ENCODE measurements around the gene MDP1. TPM values are rescaled to one million over a fixed set of nuclear protein-coding genes. Genes with fewer than 3 reads are reported as not detected.

The MDP1 gene
- total RNA-seq, 1 donor from 2014 or later = 16.6 TPM

DNA sequence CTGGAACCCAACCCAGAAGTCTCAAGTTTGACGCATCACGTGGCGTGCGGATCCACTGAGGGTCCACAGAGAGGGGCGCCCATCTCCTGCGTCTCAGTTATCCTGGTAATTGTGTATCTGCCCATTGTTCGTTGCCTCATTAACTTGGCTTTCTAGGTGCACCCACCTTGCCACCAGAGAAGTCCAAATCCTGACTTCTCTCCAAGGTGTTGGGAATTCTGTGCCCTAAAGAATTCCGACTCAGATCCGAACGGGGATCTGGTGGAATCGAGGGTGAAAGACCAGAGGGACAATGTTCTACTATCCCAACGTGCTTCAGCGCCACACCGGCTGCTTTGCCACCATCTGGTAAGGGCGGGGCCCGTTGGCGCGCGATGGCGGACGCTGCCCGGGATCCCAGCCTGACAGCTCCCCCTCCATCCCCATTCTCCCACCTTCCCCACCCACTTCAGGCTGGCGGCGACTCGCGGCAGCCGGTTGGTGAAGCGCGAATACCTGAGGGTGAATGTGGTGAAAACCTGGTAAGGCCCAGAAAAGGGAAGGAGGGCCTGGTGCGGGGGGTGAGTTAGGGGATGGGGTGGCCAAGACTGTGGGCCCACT, 43.5 kb downstream of the MDP1 start:
- Histone ChIP-seq H3K36me3 (peaks cover 34% of the 10 kb centered on the region), H3K27me3 (ENCODE audit: low read depth) (no peaks in the 10 kb centered on the region), H3K4me1 (peaks cover 13% of the 10 kb centered on the region), H3K27ac (replicated peaks) (no peak overlapping the region), H3K4me3 (peak overlapping the region; percentile 56), H3K9me3 (replicated peaks) (no peaks in the 10 kb centered on the region)
- DNase-seq = no peak
- TF ChIP-seq, protein P1, sequence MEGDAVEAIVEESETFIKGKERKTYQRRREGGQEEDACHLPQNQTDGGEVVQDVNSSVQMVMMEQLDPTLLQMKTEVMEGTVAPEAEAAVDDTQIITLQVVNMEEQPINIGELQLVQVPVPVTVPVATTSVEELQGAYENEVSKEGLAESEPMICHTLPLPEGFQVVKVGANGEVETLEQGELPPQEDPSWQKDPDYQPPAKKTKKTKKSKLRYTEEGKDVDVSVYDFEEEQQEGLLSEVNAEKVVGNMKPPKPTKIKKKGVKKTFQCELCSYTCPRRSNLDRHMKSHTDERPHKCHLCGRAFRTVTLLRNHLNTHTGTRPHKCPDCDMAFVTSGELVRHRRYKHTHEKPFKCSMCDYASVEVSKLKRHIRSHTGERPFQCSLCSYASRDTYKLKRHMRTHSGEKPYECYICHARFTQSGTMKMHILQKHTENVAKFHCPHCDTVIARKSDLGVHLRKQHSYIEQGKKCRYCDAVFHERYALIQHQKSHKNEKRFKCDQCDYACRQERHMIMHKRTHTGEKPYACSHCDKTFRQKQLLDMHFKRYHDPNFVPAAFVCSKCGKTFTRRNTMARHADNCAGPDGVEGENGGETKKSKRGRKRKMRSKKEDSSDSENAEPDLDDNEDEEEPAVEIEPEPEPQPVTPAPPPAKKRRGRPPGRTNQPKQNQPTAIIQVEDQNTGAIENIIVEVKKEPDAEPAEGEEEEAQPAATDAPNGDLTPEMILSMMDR (IDR thresholded peaks at IDR 0.05; ENCODE audit: borderline replicate concordance) = no peak
- intact Hi-C loops (cut with micrococcal nuclease) = no loop called here

DNA sequence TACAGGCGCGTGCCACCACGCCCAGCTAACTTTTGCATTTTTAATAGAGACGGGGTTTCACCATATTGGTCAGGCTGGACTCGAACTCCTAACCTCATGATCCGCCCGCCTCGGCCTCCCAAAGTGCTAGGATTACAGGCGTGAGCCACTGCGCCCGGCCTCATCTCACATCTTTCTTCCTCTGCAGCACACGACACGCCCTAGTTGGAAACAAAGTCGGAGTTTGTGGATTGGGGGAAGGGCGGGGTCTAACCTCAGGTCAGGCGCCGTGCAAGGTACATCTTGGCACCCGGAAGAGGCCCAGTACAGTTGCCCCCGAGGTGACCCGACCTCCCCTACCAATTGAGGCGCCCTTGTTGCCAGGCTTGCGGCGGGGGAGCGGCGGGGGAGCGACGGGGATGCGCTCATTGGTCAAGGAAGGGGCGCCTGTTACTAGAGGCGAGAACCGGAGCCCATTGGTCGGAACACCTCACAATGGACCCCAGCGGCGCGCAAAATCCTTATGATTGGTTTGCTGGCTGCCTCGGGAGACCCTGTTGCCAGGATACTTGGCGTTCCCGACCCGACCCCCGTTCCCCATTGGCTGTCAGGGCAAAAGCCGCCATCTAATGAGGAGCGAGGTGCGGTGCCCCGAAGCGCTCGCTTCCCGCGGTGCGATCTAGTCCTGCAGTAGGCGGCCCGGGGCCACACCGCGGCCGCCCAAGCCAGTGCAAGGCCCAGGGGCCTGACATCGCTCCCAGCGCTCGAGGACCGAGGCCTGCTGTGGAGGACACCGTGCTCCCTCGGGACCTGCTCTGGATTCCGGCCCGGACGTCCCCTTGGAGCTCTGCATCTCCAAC, 44.2 kb downstream of the MDP1 start, which contains the start of gene REC8:
TSS of gene REC8 (plus strand) at position 659 of the 839 bp plus-strand sequence. CDS start 473 bp downstream, outside the sequence.
- Histone ChIP-seq H3K9me3 (replicated peaks) (no peaks in the 10 kb centered on the region), H3K4me1 (peaks cover 13% of the 10 kb centered on the region), H3K36me3 (peaks cover 34% of the 10 kb centered on the region), H3K27me3 (ENCODE audit: low read depth) (no peaks in the 10 kb centered on the region), H3K4me3 (peak within 1 kb of the TSS; percentile 56), H3K27ac (replicated peaks) (no peak within 1 kb of the TSS)
- TF ChIP-seq, protein P1 (IDR thresholded peaks at IDR 0.05; ENCODE audit: borderline replicate concordance) = no peak
- intact Hi-C loops (cut with micrococcal nuclease) = no loop called here
- DNase-seq = peak; percentile 61

DNA sequence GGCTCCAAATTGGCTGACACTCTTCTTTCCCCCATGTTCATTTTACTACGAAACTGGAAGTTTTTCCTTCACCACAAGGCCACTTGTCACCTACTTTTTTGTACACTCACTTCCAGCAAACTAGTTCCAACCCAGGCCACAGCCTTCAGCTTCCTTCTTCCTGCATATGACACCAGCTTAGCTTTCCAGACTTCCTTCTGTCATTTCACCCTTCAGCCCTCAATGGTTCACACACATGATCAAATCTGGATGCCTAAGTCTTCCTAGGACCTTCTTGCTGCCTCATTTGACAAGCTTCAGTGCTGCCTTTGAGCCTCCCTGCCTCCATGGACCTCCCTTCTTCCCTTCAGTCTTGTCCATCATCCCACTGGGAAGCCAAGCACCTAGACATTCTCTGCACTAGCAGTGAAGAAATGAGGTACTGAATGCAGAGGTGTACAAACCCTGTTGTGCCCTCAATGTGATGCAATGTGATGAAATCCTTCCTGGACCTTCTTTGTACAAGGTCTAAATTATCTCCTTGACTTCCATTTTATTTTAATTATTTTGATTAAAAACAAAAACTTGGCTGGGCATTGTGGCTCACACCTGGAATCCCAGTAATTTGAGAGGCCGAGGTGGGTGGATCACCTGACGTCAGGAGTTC, 48.3 kb downstream of the MDP1 start:
- peaks cover 34% of the 10 kb centered on the region for H3K4me1 ChIP-seq
- intact Hi-C loops (cut with micrococcal nuclease) = no loop called here
- H3K4me3 ChIP-seq = no peak overlapping the region
- TF ChIP-seq, protein P1 (IDR thresholded peaks at IDR 0.05; ENCODE audit: borderline replicate concordance) = no peak
- no peak for DNase-seq
- H3K27ac ChIP-seq (replicated peaks) = no peak overlapping the region
- peaks cover 67% of the 10 kb centered on the region for H3K36me3 ChIP-seq
- H3K9me3 ChIP-seq (replicated peaks) = no peaks in the 10 kb centered on the region
- H3K27me3 ChIP-seq (ENCODE audit: low read depth) = no peaks in the 10 kb centered on the region

DNA sequence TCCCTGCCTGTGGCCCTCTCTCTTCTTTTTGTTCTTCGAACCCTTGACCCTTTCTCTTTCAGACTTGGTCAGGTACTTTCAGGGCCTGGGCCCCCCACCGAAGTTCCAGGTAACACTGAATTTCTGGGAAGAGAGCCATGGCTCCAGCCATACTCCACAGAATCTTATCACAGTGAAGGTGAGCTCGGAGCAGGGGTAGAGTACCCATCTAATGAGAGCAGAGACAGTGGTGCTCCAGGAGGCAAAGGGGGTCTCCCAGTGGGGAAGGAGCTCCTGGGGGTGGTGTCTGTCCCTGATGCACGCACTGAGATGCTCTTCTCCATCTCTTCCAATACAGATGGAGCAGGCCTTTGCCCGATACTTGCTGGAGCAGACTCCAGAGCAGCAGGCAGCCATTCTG, 50.1 kb downstream of the MDP1 start:
- H3K4me3 ChIP-seq = no peak overlapping the region
- TF ChIP-seq, protein P1 (IDR thresholded peaks at IDR 0.05; ENCODE audit: borderline replicate concordance) = no peak
- H3K27ac ChIP-seq (replicated peaks) = no peak overlapping the region
- intact Hi-C loops (cut with micrococcal nuclease) = no loop called here
- no peak for DNase-seq
- H3K9me3 ChIP-seq (replicated peaks) = no peaks in the 10 kb centered on the region
- H3K27me3 ChIP-seq (ENCODE audit: low read depth) = no peaks in the 10 kb centered on the region
- peaks cover 39% of the 10 kb centered on the region for H3K4me1 ChIP-seq
- peaks cover 71% of the 10 kb centered on the region for H3K36me3 ChIP-seq

DNA sequence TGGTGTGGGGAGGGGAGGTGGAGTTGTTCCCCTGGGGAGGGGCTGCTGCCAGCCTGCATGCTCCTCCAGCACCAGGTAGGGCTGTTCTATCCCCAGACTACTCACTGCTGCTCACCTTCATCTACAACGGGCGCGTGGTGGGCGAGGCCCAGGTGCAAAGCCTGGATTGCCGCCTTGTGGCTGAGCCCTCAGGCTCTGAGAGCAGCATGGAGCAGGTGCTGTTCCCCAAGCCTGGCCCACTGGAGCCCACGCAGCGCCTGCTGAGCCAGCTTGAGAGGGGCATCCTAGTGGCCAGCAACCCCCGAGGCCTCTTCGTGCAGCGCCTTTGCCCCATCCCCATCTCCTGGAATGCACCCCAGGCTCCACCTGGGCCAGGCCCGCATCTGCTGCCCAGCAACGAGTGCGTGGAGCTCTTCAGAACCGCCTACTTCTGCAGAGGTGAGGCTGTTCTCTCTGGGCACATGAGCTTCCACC, 51.3 kb downstream of the MDP1 start:
- H3K4me1 ChIP-seq = peaks cover 45% of the 10 kb centered on the region
- TF ChIP-seq, protein P1 (IDR thresholded peaks at IDR 0.05; ENCODE audit: borderline replicate concordance) = no peak
- no peak overlapping the region for H3K27ac ChIP-seq (replicated peaks)
- no peaks in the 10 kb centered on the region for H3K27me3 ChIP-seq (ENCODE audit: low read depth)
- H3K36me3 ChIP-seq = peaks cover 76% of the 10 kb centered on the region
- no peak for DNase-seq
- intact Hi-C loops (cut with micrococcal nuclease) = no loop called here
- no peaks in the 10 kb centered on the region for H3K9me3 ChIP-seq (replicated peaks)
- H3K4me3 ChIP-seq = no peak overlapping the region
